Measurements from ENCODE around the gene DSCAM.

Gene DSCAM

DNA sequence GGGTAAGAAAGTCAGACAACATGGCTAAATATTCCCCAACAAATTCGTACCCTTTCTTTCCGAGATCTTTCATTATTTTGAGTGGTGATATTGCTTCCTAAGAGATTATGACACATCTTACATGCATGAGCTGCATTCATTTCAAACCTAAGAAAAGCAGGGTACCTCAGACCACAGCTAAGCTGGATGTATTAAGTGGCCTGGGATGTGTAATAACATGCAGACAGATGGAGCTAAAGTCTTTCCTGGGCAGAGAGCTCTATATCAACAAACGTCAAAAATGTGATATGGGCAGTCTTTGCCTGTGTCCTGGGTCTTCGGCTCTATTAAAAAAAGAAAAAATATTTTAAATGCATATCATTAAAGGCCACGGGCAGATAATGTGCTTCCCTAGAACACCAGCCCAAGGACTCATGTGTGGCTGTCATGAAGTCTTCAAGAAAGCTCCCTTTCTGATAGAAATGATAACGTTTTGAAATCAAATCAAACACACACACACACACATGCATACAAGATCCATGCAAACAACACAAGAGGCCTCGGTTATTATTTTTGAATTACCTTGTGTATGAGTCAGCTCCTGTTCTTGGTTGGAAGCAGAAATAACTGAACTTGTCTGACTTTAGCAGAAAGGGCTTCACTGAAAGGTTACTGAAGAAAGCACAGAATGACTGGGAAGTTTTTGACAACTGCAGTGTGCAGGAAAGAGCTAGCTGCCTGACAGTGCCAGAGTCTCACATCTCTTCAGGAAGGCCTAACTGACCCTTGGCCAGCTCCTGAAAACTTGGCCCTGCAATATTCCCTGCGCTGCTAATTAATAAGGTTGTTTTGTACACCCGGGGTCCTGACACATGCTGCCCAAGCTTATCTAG lies 231.2 kb downstream of the DSCAM start:
- DNase-seq (ENCODE audit: low read depth in 2 of 2, low spot score in 1 of 2): no peak

- DNase-seq (ENCODE audit: low read depth in 2 of 2, low spot score in 1 of 2): no peak
These were observed 233.4 kb downstream of the DSCAM start for GRCh38 chr21:40613546-40614030.

- no peak for DNase-seq (ENCODE audit: low read depth in 2 of 2, low spot score in 1 of 2)
These were observed 236.6 kb downstream of the DSCAM start for GRCh38 chr21:40610345-40610744.

DNA sequence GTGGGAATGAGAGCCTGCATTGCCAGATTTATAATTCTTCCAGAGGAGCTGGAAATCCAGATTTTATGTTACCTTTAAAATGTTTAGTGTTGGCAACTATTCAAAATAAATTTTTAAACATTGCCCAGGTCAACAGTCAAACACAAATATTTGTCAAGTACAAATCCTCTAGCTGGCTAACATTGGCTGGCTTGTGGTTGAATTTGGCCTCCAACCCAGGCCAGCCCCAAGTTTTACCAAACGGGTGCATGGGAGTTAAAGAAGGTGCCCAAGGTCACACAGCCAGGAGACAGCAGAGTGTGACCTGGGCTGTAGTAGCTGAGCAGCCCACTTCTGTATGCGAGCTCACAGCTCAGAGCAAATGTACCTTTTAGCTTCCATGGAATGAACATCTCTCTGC lies 240.6 kb downstream of the DSCAM start:
- no peak for DNase-seq (ENCODE audit: low read depth in 2 of 2, low spot score in 1 of 2)

GRCh38 chr21:40605094-40605493 lies 241.9 kb downstream of the DSCAM start:
- DNase-seq (ENCODE audit: low read depth in 2 of 2, low spot score in 1 of 2): no peak

DNA sequence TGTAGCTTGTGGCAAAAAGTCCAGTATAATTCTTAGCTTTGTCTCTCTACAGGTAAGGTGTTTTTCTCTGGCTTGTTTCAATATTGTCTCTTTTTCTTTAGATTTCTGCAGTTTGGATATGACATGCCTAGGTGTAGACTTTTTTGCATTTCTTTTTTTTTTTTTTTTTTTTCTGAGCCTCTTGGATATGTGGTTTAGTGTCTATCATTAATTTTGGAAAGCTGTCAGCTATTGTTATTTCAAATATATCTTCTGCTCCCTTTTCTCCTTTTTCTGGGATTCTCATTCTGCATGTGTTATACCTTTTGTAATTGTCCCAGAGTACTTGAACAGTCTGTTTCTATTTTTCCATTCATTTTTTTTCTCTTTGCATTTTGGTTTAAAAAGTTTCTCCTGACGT lies 243.2 kb downstream of the DSCAM start:
- no peak for DNase-seq (ENCODE audit: low read depth in 2 of 2, low spot score in 1 of 2)

DNA sequence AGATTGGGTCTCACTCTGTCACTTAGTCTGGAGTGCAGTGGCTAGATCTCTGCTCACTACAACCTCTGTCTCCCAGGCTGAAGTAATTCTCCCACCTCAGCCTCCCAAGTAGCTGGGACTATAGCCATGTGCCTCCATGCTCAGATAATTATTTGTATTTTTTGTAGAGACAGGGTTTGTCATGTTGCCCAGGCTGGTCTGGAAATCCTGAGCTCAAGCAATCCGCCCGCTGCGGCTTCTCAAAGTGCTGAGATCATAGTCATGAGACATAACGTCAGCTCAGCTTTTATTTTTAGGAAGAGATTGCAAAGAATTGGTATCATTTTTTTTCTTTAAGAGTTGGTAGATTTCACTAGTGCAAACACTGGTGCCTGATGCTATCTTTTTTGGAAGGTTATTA lies 244.9 kb downstream of the DSCAM start:
- DNase-seq (ENCODE audit: low read depth in 2 of 2, low spot score in 1 of 2): no peak

DNA sequence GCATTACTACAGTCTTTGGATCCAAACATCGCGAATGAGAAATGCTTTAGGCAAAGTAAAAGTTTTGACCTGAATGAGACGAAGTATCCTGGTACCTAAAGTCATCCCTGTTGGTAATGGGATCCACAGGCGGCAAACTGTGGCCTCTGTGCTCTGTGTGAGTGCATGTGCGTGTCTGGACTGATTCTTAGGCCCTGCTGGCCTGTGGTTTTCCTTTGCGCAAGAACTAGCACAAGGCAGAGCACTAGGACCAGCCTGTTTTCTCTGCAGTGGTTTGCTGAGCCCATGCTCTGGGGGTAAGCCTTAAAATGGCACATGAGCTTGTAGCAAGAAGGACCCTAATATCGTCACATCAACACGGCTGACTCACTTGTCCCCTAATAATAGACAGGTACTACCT lies 251.2 kb downstream of the DSCAM start:
- no peak for DNase-seq (ENCODE audit: low read depth in 2 of 2, low spot score in 1 of 2)

- DNase-seq (ENCODE audit: low read depth in 2 of 2, low spot score in 1 of 2): no peak
These were observed 259.1 kb downstream of the DSCAM start for GRCh38 chr21:40587736-40588346.

GRCh38 chr21:40586575-40586974 lies 260.4 kb downstream of the DSCAM start:
- no peak for DNase-seq (ENCODE audit: low read depth in 2 of 2, low spot score in 1 of 2)

DNA sequence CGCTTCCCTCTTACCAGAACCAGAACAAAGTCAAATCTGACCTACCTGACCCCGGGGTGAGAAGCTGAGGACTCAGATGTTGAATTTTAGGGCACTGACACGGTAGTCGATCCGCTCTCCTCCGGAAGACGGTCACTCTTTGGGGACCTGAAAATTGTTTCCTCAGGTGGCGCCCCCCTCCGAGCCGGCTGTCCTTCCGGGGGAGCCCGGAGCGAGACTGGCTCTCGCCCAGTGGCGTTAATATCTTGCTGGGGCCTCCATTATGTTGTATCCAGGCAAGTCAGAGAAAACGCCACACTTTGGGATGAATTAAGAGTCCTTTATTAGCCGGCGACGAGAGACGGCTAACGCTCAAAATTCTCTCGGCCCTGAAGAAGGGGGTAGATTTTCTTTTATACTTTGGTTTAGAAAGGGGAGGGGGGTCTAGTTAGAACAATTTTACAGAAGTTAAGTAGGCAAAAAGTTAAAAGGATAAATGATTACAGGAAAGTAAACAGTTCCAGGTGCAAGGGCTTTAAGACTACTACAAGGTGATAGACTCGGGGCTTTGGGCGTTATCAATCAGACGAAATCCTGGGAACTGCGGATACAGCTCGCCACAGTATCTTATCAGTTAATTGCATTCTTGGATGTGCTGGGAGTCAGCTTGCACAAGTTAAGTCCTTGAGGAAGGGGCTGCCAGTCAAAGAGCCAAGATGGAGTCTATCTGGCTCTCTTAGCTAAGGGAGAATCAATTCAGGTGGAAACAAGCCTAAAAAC lies 269.5 kb downstream of the DSCAM start:
- no peak for DNase-seq (ENCODE audit: low read depth in 2 of 2, low spot score in 1 of 2)

- DNase-seq (ENCODE audit: low read depth in 2 of 2, low spot score in 1 of 2): no peak
These were observed 271.0 kb downstream of the DSCAM start for GRCh38 chr21:40575976-40576375.

DNA sequence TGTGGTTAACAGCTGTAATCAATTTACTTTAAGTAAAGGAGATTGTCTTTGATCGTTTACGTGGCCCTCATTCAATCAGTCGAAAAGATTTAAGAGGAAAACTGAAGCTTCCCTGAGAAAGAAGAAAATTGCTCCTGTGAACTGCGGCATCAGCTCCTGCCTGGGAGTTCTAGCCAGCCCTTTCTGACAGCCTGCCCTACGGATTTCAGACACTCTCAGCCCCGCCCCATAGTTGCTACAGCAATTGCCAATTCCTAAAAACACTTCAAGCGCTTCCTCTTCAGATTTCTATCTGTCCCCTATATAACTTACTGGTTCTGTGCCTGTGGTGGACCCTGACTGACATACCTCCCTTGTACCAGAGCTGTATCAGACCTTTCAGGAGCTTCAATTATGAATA lies 277.6 kb downstream of the DSCAM start:
- DNase-seq (ENCODE audit: low read depth in 2 of 2, low spot score in 1 of 2): no peak

DNA sequence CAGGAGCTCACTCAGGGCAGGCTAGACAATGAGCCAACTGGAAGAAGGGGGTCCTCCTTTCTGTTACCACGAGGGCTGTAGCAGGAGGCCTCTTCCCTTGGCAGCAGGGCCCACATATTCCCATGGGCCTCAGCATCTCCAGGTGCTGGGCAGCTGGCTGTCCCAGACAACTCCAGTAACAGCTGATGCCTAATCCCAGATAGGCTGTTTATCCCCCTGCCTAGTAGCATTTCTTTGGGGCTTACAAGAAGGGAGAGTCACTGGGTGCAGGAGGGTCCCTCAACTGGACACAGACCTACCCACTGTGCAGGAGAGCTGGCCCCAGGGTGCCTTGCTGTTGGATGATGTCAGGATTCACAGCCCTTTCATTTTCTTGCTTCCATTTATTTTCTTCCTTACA lies 278.2 kb downstream of the DSCAM start:
- DNase-seq (ENCODE audit: low read depth in 2 of 2, low spot score in 1 of 2): no peak

- no peak for DNase-seq (ENCODE audit: low read depth in 2 of 2, low spot score in 1 of 2)
These were observed 279.5 kb downstream of the DSCAM start for GRCh38 chr21:40567501-40567900.

GRCh38 chr21:40566486-40566885 lies 280.5 kb downstream of the DSCAM start:
- DNase-seq (ENCODE audit: low read depth in 2 of 2, low spot score in 1 of 2): no peak

DNA sequence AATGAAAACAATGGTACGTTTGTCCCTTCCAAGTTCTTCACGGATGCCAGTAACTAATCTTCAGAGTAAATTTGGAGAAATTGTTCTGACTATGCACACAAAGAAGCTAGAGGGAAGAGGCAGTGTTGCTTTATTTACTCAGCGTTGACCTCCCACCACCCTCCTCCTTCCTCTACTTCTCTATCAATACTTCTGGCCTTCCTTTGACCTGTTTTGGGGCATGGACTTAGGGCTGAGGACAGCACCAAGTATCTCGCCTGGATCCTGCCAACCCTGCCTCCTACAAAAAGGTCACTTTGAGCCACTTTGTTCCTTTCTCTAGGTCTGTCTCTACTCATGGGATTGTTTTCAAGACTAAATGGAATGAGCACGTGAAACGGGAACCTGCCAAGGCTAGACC lies 282.6 kb downstream of the DSCAM start:
- no peak for DNase-seq (ENCODE audit: low read depth in 2 of 2, low spot score in 1 of 2)

DNA sequence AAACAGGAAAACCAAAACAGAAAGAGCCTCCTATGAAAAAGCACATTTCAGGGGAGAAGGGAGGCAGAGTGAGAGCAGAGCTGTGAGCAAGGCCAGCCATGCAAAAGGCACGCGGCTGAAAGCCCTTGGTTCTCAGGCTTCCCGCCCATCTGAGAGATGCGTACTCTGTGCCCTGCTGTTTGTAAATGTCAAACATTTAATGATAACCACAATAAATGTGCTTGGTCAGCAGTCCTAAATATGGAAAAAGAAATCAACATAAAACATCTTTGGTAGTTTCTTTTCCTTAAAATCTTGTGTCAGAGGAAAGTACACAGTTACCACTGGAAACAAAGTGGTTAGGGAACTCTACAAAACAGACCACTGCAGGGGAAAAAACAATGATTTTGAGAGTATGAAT lies 283.1 kb downstream of the DSCAM start:
- DNase-seq (ENCODE audit: low read depth in 2 of 2, low spot score in 1 of 2): no peak

GRCh38 chr21:40562242-40563002 lies 284.5 kb downstream of the DSCAM start:
- DNase-seq (ENCODE audit: low read depth in 2 of 2, low spot score in 1 of 2): no peak

DNA sequence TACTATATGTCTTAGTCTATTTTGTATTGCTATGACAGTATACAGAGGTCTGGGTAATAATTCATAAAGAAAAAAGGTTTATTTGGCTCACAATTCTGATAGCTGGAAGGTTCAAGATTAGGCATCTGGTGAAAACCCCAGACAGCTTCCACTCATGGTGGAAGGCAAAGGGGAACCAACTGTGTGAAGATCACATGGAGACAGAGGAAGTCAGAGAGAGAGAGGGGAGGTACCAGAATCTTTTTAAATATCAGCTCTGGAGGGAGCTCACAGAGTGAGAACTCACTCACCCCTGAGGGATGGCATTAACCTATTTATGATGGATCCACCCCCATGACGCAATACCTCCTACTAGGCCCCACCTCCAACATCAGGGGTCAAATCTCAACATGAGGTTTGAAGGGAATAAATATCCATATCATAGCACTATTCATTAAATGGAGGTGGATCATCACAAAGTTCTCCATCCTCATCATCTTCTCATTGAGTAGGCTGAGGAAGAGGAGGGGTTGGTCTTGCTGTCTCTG lies 290.5 kb downstream of the DSCAM start:
- DNase-seq (ENCODE audit: low read depth in 2 of 2, low spot score in 1 of 2): no peak

GRCh38 chr21:40555021-40555528 lies 291.9 kb downstream of the DSCAM start:
- DNase-seq (ENCODE audit: low read depth in 2 of 2, low spot score in 1 of 2): no peak

Data from stimulated activated CD8-positive, alpha-beta memory T cell treated with anti-CD3 and anti-CD28 coated beads, Interleukin-4, amount 100 ng/mL, for 1 hour (primary cell).